AG04449 (cell line): ENCODE data around the gene SLC22A4.

ENCODE experiments used
- CTCF ChIA-PET: fragments of 350-600 bp; formaldehyde crosslinking; extraction: SDS; loops from one replicate; lab custom pipeline; 2021; ENCODE audit warnings: antibody characterized with exemption; lab: Yijun Ruan, JAX
- POLR2A ChIA-PET: fragments of 400-600, 350-600 bp; formaldehyde crosslinking; extraction: SDS; loops from one replicate; lab custom pipeline; 2020; ENCODE audit warnings: antibody characterized with exemption, inconsistent platforms; lab: Yijun Ruan, JAX
- DNase-seq: peaks from one replicate; pipeline ENCODE4 v3.0.0-alpha.2; 2010; ENCODE audit warnings: low read depth, low spot score
- H3K4me3 ChIP-seq: 2 replicates; pipeline ENCODE4 v1.5.1; 2011; ENCODE audit warnings: low read depth, mild to moderate bottlenecking, control low read depth, low read length
- CTCF ChIP-seq: IDR thresholded peaks from one replicate; pipeline ENCODE4 v1.5.1; 2011; ENCODE audit warnings: mild to moderate bottlenecking, moderate library complexity, low read length, control low read depth, inconsistent platforms; ENCODE audit not compliant: insufficient read depth; ENCODE audit errors: missing control alignments

The SLC22A4 gene

GRCh38 chr5:132369007-132369473 is 74.8 kb downstream of the SLC22A4 start:
- peak overlapping the region; percentile 64 for H3K4me3 ChIP-seq
- DNase-seq = no peak
- ChIA-PET CTCF (interaction anchor here (0.7 to 2.1 kb wide), 9 partner anchors 12 to 451 kb away, joined by 3 to 17 read pairs (median 5); no protein-coding TSS in a partner anchor), POLR2A (interaction anchor here (0.6 to 1.9 kb wide), 4 partner anchors 44 to 137 kb away, joined by 3 to 7 read pairs (median 4); partner anchors contain the start of genes IRF1 and SLC22A4)
- no peak for TF ChIP-seq CTCF

- POLR2A ChIA-PET = interaction anchor here (0.6 to 1.9 kb wide), 4 partner anchors 45 to 136 kb away, joined by 3 to 7 read pairs (median 4); partner anchors contain the start of genes IRF1 and SLC22A4
- DNase-seq = no peak
- H3K4me3 ChIP-seq = peak within 1 kb of the TSS; percentile 64
- CTCF ChIA-PET = interaction anchor here (0.8 to 2.1 kb wide), 6 partner anchors 12 to 188 kb away, joined by 3 to 17 read pairs (median 5); no protein-coding TSS in a partner anchor
- no peak for TF ChIP-seq CTCF
Measured at GRCh38 chr5:132369474-132370180, 75.4 kb downstream of the SLC22A4 start, which contains the start of gene SLC22A5. Gene SLC22A5 (plus strand): TSS chr5:132369710. CDS start chr5:132369973, 263 bp downstream.

- no peak for TF ChIP-seq CTCF
- POLR2A ChIA-PET = interaction anchor here (1.9 kb wide), 1 partner anchor 77 kb away, joined by 7 read pairs; the partner anchor contains the start of gene SLC22A4
- H3K4me3 ChIP-seq = peak overlapping the region; percentile 64
- DNase-seq = no peak
- CTCF ChIA-PET = interaction anchor here (1.5 to 2.1 kb wide), 2 partner anchors 16 to 132 kb away, joined by 9 to 17 read pairs; no protein-coding TSS in a partner anchor
Measured at GRCh38 chr5:132370181-132370970, 76.2 kb downstream of the SLC22A4 start.

GRCh38 chr5:132370971-132371602 is 76.9 kb downstream of the SLC22A4 start:
- POLR2A ChIA-PET = interaction anchor here (1.1 kb wide), 1 partner anchor 77 kb away, joined by 3 read pairs; the partner anchor contains the start of gene SLC22A4
- no peak for TF ChIP-seq CTCF
- CTCF ChIA-PET = interaction anchor here (0.6 to 2.0 kb wide), 3 partner anchors 10 to 15 kb away, joined by 3 to 10 read pairs (median 3); no protein-coding TSS in a partner anchor
- DNase-seq = no peak
- no peak overlapping the region for H3K4me3 ChIP-seq

- POLR2A ChIA-PET = interaction anchor here (1.1 kb wide), 1 partner anchor 78 kb away, joined by 3 read pairs; the partner anchor contains the start of gene SLC22A4
- CTCF ChIA-PET = interaction anchor here (0.6 to 2.0 kb wide), 3 partner anchors 9 to 15 kb away, joined by 3 to 10 read pairs (median 3); no protein-coding TSS in a partner anchor
Measured at GRCh38 chr5:132371603-132371994, 77.4 kb downstream of the SLC22A4 start.

More at GRCh38 chr5:132371603-132371994, 77.4 kb downstream of the SLC22A4 start:
- DNase-seq = no peak
- no peak overlapping the region for H3K4me3 ChIP-seq
- TF ChIP-seq CTCF = no peak
